Loucy (cell line): ENCODE measurements around the gene CORO2B.

Experiments
- H2AFZ ChIP-seq: fragments of 200-600 bp; sonication (generic); 2 replicates; pipeline ENCODE4 v1.6.0; 2016; ENCODE audit warnings: antibody characterized with exemption, mild to moderate bottlenecking, low read length, moderate library complexity
- H3F3A ChIP-seq: fragments of 200-600 bp; 2 replicates; pipeline ENCODE4 v1.6.0; 2016; ENCODE audit warnings: antibody characterized with exemption, low read depth, mild to moderate bottlenecking
- H3K27me3 ChIP-seq: fragments of 200-600 bp; sonication (generic); 2 replicates; pipeline ENCODE4 v1.6.1; 2014; ENCODE audit warnings: low read length, mild to moderate bottlenecking; ENCODE audit not compliant: insufficient read depth, poor library complexity, severe bottlenecking
- H3K36me3 ChIP-seq: fragments of 200-600 bp; sonication (generic); 2 replicates; pipeline ENCODE4 v1.6.1; 2016; ENCODE audit warnings: low read length; ENCODE audit not compliant: insufficient read depth
- H3K4me1 ChIP-seq: fragments of 200-600 bp; sonication (generic); 2 replicates; pipeline ENCODE4 v1.5.1; 2014; ENCODE audit warnings: low read length, mild to moderate bottlenecking; ENCODE audit not compliant: insufficient read depth, poor library complexity, severe bottlenecking
- H3K4me2 ChIP-seq: fragments of 200-600 bp; sonication (generic); 2 replicates; pipeline ENCODE4 v1.6.0; 2014; ENCODE audit warnings: antibody characterized with exemption, low read length, low read depth, mild to moderate bottlenecking; ENCODE audit not compliant: poor library complexity, severe bottlenecking
- H3K4me3 ChIP-seq: fragments of 200-600 bp; sonication (generic); 2 replicates; pipeline ENCODE4 v1.5.1; 2014; ENCODE audit warnings: low read length, mild to moderate bottlenecking, mixed read lengths; ENCODE audit not compliant: poor library complexity, severe bottlenecking
- H3K79me2 ChIP-seq: fragments of 200-600 bp; sonication (generic); 2 replicates; pipeline ENCODE4 v1.6.1; 2014; ENCODE audit warnings: low read length; ENCODE audit not compliant: insufficient read depth
- H3K9ac ChIP-seq: fragments of 200-600 bp; sonication (generic); 2 replicates; pipeline ENCODE4 v1.6.0; 2014; ENCODE audit warnings: mild to moderate bottlenecking, low read depth, low read length, moderate library complexity; ENCODE audit not compliant: poor library complexity, severe bottlenecking
- H3K9me2 ChIP-seq: fragments of 200-600 bp; sonication (generic); replicated peaks from 2 replicates; pipeline ENCODE4 v1.6.1; 2016; ENCODE audit warnings: low read depth, low read length, mixed read lengths
- H3K9me3 ChIP-seq: fragments of 200-600 bp; sonication (generic); 2 replicates; pipeline ENCODE4 v1.6.1; 2014; ENCODE audit warnings: mild to moderate bottlenecking, antibody characterized with exemption, low read length, low read depth; ENCODE audit not compliant: insufficient read depth
- H4K20me1 ChIP-seq: fragments of 200-600 bp; sonication (generic); 2 replicates; pipeline ENCODE4 v1.6.0; 2014; ENCODE audit warnings: antibody characterized with exemption, low read length, mild to moderate bottlenecking; ENCODE audit not compliant: insufficient read depth, poor library complexity, severe bottlenecking
- EZH2phosphoT487 ChIP-seq: fragments of 200-600 bp; IDR thresholded peaks from 2 replicates; pipeline ENCODE4 v1.6.1; 2018; ENCODE audit warnings: antibody characterized with exemption, mild to moderate bottlenecking, moderate library complexity, borderline replicate concordance
- TF ChIP-seq, protein P1 (sequence below): fragments of 200-600 bp; sonication (generic); conservative IDR thresholded peaks from 2 replicates; pipeline ENCODE4 v1.5.1; 2014; ENCODE audit warnings: mild to moderate bottlenecking, antibody characterized with exemption, low read length

CORO2B gene

DNA sequence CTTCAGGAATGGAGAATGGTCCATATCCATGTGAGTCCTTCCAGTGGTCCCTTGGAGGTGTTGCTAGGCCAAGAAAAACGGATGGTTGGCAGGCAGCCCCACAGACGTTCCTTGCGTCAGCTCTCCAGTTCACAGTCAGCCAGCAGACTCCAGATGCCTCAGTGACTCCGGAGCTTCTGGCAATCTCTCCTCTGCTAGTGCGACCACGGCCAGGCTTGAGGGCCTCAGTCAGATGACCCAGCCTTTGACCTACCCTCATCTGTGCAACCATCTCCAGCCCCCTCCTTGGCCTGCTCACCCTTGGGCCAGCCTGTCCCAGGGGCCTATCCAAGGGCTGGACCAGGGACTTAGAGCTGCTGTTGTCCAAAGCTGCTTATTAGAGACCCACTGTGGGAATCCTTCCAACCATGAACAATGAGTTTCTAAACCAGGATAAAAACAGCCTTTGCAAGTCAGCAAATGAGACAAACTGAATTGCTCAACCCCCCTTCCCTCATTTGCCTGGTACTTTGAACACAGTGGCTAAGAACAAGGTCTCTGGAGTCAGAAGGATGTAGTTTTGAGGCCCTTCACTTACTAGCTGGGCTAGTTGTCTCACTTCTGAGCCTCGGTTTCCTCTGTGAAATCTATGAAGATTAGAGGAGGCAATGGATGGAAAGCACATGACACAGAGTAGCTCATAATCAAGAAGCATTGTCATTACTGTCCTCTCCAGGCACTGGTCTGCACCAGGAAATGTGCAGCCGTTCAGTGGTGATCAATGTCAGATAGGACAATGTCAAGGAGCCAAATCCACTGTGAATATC, 197.1 kb downstream of the CORO2B start:
- H3K4me3 ChIP-seq, result no peak overlapping the region
- no peaks in the 10 kb centered on the region for H3K4me1 ChIP-seq
- no peaks in the 10 kb centered on the region for H3K27me3 ChIP-seq
- no peak overlapping the region for H3K9ac ChIP-seq
- TF ChIP-seq, protein P1, sequence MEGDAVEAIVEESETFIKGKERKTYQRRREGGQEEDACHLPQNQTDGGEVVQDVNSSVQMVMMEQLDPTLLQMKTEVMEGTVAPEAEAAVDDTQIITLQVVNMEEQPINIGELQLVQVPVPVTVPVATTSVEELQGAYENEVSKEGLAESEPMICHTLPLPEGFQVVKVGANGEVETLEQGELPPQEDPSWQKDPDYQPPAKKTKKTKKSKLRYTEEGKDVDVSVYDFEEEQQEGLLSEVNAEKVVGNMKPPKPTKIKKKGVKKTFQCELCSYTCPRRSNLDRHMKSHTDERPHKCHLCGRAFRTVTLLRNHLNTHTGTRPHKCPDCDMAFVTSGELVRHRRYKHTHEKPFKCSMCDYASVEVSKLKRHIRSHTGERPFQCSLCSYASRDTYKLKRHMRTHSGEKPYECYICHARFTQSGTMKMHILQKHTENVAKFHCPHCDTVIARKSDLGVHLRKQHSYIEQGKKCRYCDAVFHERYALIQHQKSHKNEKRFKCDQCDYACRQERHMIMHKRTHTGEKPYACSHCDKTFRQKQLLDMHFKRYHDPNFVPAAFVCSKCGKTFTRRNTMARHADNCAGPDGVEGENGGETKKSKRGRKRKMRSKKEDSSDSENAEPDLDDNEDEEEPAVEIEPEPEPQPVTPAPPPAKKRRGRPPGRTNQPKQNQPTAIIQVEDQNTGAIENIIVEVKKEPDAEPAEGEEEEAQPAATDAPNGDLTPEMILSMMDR, result no peak
- no peak for TF ChIP-seq EZH2phosphoT487
- no peaks in the 10 kb centered on the region for H3K79me2 ChIP-seq
- H4K20me1 ChIP-seq, result no peaks in the 10 kb centered on the region
- peaks cover 40% of the 10 kb centered on the region for H3K36me3 ChIP-seq
- H2AFZ ChIP-seq, result no peak overlapping the region
- no peaks in the 10 kb centered on the region for H3K9me2 ChIP-seq
- no peaks in the 10 kb centered on the region for H3K9me3 ChIP-seq
- H3F3A ChIP-seq, result no peaks in the 10 kb centered on the region
- H3K4me2 ChIP-seq, result no peak overlapping the region

DNA sequence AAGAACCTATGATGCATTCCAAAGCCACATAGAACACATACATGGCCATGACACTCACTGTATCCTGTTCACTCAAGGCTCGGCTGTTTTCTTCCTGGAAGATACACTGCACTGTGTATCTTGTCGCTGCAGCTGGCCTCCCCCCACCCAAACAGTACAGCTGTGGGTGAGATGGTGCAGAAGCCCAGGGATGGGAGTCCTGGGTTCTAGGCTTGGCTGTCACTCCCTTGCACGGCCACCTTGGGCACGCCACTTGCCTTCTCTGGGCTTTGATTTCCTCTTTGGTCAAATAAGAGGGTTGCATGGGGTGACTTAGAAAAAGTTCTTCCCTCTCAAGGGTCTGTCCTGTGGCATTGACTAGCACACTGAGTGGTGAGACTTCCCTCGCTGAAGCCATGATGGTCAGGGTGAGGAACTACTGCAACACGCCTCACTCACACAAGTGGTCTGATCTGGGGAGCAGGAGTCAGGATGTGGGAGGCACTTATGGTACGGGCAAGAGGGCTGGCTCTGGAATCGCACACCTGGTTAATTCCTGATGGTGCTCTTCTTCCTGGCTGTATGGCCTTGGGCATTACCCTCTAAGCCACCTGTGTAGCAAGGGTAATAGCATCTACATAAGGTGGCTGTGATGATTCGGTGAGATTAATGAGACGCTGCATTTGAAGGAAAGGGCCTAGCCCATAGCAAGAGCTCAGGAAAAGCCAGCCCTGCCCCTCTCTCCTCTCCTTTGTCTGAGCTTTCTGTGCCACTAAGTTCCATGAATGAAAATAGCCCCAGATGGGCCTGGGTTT, 197.9 kb downstream of the CORO2B start:
- Histone ChIP-seq H4K20me1 (no peaks in the 10 kb centered on the region), H3K9me2 (no peaks in the 10 kb centered on the region), H3K79me2 (no peaks in the 10 kb centered on the region), H3K27me3 (no peaks in the 10 kb centered on the region), H3F3A (no peaks in the 10 kb centered on the region), H2AFZ (no peak overlapping the region), H3K4me2 (no peak overlapping the region), H3K36me3 (peaks cover 48% of the 10 kb centered on the region), H3K4me1 (no peaks in the 10 kb centered on the region), H3K9me3 (no peaks in the 10 kb centered on the region), H3K4me3 (no peak overlapping the region), H3K9ac (no peak overlapping the region)
- TF ChIP-seq EZH2phosphoT487, result no peak
- TF ChIP-seq, protein P1, result no peak
